Measurements from ENCODE around the gene SSU72.
"Not testable (repeated sequence)": the region's sequence is repeated elsewhere in the genome, so short reads cannot be mapped to it uniquely, and the experiment has no call there.

Gene SSU72

GRCh38 chr1:1594602-1595260, 20.1 kb upstream of the SSU72 start:
- no peak for DNase-seq

- DNase-seq: no peak
Measured at GRCh38 chr1:1593834-1594601, 19.4 kb upstream of the SSU72 start.

- DNase-seq: no peak
Measured at GRCh38 chr1:1591452-1591851, 16.8 kb upstream of the SSU72 start.

- DNase-seq: no peak
Measured at GRCh38 chr1:1583347-1584010, 8.8 kb upstream of the SSU72 start.

GRCh38 chr1:1582585-1583346, 8.1 kb upstream of the SSU72 start:
- DNase-seq: no peak

- no peak for DNase-seq
Measured at GRCh38 chr1:1578371-1578940, 3.8 kb upstream of the SSU72 start.

GRCh38 chr1:1577367-1578011, 2.8 kb upstream of the SSU72 start:
- no peak for DNase-seq

GRCh38 chr1:1573843-1574720, 581 bp downstream of the SSU72 start:
- no peak for DNase-seq

GRCh38 chr1:1569341-1569740, 5.3 kb downstream of the SSU72 start:
- no peak for DNase-seq

- no peak for DNase-seq
Measured at GRCh38 chr1:1567891-1568291, 6.8 kb downstream of the SSU72 start.

GRCh38 chr1:1567152-1567875, 7.3 kb downstream of the SSU72 start:
- no peak for DNase-seq

- no peak for DNase-seq
Measured at GRCh38 chr1:1565340-1565739, 9.3 kb downstream of the SSU72 start.

- no peak for DNase-seq
Measured at GRCh38 chr1:1564268-1564667, 10.4 kb downstream of the SSU72 start.

- DNase-seq: no peak
Measured at GRCh38 chr1:1563688-1564087, 11.0 kb downstream of the SSU72 start.

- DNase-seq: no peak
Measured at GRCh38 chr1:1562556-1563195, 12.0 kb downstream of the SSU72 start.

- DNase-seq: no peak
Measured at GRCh38 chr1:1561801-1562470, 12.7 kb downstream of the SSU72 start.

- DNase-seq: no peak
Measured at GRCh38 chr1:1560178-1560577, 14.5 kb downstream of the SSU72 start.

GRCh38 chr1:1559066-1559465, 15.6 kb downstream of the SSU72 start:
- DNase-seq: no peak

- DNase-seq: no peak
Measured at GRCh38 chr1:1558591-1558990, 16.1 kb downstream of the SSU72 start.

GRCh38 chr1:1557688-1558087, 17.0 kb downstream of the SSU72 start:
- not testable (repeated sequence) for DNase-seq

All from activated CD4-positive, alpha-beta T cell treated with anti-CD3 and anti-CD28 coated beads for 1 hour (primary cell).